Stimulated activated CD8-positive, alpha-beta memory T cell treated with anti-CD3 and anti-CD28 coated beads, Interleukin-7, amount 100 ng/mL, for 48 hours (primary cell): ENCODE data around the gene CRYAB.
A peak's percentile ranks its signal among the peaks of the same experiment; 100 is the strongest.
"Not testable (repeated sequence)": the region's sequence is repeated elsewhere in the genome, so short reads cannot be mapped to it uniquely, and the experiment has no call there.

ENCODE experiments used
- DNase-seq, 2 donors: peaks; one replicate each; pipeline ENCODE4 v3.0.0-alpha.2; 2020; ENCODE audit warnings: low read depth in 1 of 2; ENCODE audit errors: extremely low read depth in 1 of 2

CRYAB gene

GRCh38 chr11:111910676-111911562, 651 bp downstream of the CRYAB start:
- no peak for DNase-seq

GRCh38 chr11:111909378-111909777, 2.2 kb downstream of the CRYAB start:
- no peak for DNase-seq

- no peak for DNase-seq
Measured at GRCh38 chr11:111908639-111909305, 2.8 kb downstream of the CRYAB start.

- no peak for DNase-seq
Measured at GRCh38 chr11:111906680-111907079, 4.9 kb downstream of the CRYAB start.

DNA sequence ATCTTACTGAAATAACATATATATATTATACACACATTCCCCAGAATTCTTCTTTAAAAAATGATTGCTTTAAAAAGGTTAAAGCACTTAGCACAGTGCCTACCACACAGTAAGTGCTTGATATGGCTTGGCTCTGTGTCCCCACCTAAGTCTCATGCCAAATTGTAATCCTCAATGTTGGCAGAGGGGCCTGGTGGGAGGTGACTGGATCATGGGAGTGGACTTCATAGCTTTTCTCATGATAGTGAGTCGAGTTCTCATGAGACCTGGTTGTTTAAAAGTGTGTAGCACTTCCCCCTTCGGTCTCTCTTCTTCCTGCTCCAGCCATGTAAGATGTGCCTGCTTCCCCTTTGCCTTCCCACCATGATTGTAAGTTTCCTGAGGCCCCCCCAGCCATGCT, 6.2 kb downstream of the CRYAB start:
- no peak for DNase-seq

DNA sequence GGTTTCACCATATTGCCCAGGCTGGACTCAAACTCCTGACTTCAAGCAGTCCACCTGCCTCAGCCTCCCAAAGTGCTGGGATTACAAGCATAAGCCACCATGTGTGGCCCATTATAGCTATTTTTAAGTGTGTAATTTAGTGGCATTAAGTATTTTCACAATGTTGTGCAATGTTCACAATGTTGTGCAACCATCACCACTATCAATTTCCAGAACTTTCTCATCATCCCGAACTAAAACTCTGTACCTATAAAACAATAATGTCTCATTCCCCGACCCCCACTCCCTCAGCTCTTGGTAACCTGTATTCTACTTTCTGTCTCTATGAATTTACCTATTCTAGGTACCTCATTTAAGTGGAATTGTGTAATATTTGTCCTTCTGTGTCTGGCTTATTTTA, 24.7 kb downstream of the CRYAB start:
- DNase-seq: no peak

DNA sequence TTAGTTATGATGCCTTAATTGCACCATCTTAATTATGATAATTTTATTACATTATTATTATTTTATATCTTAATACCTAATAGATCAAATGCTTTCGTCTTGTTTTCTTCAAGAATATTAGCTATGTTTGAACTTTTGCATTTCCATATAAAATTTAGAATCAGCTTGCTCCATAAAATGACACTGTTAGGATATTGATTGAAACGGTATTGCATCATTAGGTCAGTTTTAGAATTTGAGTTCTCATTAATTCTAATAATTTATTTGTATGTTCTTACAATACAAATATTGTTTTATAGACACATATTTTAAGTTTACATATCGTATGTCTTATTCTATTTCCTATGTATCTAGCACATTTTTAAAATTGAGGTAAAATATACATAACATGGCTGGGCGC, 25.5 kb downstream of the CRYAB start:
- DNase-seq: no peak

DNA sequence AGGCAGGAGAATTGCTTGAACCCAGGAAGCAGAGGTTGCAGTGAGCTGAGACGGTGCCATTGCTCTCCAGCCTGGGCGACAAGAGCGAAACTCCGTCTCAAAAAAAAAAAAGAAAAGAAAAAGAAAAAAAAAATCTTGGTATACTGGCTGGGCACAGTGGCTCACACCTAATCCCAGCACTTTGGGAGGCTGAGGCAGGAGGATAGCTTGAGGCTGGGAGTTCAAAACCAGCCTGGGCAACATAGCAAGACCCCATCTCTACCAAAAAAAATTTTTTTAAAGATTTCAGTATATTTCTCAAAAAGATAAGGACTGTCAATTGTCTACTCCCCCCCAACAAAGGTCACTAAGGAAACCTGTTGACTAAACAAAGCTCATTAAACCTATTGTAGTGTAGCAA, 26.5 kb downstream of the CRYAB start:
- DNase-seq: not testable (repeated sequence)

GRCh38 chr11:111882202-111882601, 29.4 kb downstream of the CRYAB start:
- DNase-seq: no peak

DNA sequence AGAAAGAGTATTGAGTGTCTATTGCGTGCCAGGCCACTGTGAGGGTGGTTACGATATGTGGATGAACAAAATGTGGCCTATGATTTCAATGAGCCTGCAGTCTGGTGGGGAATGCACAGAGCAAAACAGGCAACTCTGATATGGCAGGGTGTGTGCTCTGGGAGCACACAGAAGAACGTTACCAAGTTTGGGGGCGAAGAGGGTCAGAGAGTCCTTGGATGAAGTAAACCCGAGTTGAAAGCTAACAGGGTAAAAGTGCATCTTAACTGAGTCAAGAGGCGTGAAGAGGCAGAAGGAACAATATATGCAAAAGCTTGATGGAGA, 32.0 kb downstream of the CRYAB start:
- DNase-seq: no peak

DNA sequence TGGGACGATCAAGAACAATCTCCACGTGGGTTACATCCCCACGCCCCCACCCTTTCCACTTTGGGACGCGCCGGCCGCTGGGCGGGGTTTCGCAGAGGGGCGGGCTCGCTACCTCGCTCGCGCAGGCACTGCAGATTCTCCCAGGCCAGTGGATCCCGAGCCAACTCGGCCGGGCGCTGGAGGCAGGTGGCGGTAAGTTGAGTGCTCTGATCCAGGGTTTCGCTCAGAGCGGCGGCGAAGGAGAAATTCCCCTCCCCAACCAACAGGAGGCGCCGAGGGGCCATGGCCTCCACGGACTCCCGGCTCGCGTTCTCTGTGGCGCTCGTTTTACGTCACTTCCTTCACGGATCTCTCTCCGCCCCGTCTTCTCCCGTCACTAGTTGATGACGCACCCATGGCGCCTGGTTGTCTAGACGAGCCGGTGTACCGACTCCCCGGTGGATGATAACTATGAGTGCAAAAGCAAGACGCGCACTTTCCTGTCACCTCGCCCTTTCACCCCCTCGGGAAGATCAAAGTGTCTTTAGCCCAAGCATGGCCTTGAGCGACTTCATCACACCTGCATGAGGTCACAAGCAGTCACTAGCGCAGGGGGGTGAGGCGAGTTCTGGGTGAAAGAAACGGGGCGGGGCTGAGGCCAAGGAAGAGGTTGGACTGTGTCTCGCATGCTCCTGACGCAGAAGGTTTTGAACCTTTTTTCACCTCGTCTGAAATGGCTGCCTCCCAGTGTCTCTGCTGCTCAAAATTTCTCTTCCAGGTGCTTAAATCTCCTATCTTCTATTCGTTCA, 32.5 kb downstream of the CRYAB start, which contains the start of the genes CFAP68 and FDXACB1:
Gene CFAP68, plus strand, starts transcription at position 693 of the 788 bp plus-strand sequence. Its CDS starts 20 bp downstream, at position 713.
Gene FDXACB1, minus strand, starts transcription at position 317 of the 788 bp plus-strand sequence. Its CDS starts 33 bp downstream, at position 284.
- DNase-seq: peak; percentile 84 to 93

GRCh38 chr11:111878385-111878848, 33.2 kb downstream of the CRYAB start:
- DNase-seq: no peak

GRCh38 chr11:111871693-111872161, 39.8 kb downstream of the CRYAB start:
- DNase-seq: no peak

DNA sequence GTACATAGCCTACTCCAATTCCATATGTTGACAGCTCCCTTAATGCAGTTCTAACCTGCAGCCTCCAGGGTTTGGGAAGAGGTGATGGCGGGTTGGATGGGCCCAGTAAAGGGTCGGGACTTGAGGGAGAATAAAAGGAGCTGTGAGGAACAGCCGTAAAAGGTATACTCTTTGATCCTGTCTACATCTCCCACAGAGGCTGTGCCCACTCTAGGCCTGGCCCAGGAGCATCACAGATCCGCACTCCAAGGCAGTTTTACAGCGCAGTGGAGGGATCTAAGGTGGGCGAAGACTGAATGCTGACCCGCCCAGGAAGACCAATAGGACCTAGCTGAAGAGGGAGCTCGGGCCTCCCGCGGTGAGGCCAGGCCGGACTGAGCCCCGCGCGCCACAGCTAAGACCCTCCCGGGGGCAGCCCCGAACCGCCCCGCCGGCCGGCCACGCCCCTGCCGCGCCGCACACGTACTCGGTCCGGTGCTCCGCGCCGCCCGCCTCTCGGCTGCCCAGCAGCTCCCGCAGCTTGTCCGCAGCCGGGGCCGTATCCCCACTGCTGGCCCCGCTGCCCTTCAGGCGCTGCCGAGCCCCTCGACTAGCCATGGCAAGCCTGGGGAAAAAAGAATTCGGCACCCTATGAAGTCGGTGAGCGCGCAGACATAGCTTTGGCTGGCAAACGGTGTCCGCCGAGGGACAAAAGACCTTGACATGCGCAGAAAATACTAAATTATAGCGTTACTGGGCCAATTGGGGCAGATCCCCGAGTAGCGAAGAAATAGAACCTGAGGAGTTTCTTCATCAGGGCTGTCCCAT, 40.5 kb downstream of the CRYAB start, which contains the start of gene ALG9:
Gene ALG9, minus strand, starts transcription at position 696 of the 807 bp plus-strand sequence. Its CDS starts 99 bp downstream, at position 597.
- DNase-seq: peak; percentile 61 to 72

DNA sequence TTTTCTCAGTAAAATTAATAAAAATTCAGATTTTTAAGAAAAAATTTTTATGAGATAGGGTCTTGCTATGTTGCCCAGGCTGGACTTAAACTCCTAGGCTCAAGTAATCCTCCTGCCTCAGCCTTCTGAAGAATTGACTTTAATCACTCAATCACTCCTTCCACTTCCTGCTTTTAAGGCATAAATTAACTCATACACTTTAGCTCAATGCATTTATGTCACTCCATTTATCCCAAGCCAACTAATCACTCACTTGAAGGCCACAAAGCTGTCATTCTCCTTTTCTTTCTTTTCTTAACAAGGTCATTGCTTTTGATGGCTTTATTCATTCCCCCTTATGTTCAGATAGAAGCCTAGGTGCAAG, 41.1 kb downstream of the CRYAB start:
- no peak for DNase-seq

DNA sequence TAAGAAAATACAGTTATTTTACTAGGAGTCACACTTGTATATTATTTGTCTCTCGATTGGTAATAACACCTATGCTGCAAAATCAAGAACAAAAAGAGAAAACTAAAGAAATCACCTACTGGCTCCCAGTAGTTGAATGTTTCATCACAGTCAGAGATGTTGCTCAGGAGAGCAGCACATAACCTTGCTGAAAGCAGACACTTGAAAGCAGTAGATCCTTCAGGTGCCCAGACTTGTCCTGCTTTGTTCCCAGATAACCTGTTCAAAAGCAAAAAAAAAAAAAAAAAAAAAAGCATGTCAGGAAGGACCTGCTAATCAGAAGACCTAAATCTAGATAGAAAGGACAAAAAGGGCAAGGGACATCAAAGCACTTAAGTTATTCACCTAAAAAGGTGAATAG, 41.5 kb downstream of the CRYAB start:
- DNase-seq: no peak

DNA sequence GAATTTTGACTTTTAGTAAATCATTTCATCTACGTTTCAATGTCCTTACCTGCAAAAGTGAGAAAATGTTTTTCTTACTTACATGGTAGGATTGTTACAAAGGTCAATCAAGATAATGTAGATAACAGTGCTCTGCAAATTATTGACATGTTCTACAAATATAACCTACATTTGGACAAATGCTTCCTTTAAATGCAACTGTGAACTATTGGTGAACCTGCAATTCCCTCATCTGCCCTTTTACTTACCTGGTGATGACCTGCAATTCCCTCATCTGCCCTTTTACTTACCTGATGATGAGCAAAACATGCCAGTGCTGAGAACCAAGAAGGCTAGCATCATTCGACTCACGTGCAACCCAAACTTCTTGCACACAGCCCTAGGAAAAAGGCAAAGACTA, 51.3 kb downstream of the CRYAB start:
- no peak for DNase-seq
